NCI-H2171 (cell line): Measurements from ENCODE around the gene FXYD4.
"Not testable (repeated sequence)": the region's sequence is repeated elsewhere in the genome, so short reads cannot be mapped to it uniquely, and the experiment has no call there.

Experiments used
- DNase-seq: peaks from one replicate; lab custom pipeline; 2025; lab: John Stamatoyannopoulos, UW

FXYD4 gene

DNA sequence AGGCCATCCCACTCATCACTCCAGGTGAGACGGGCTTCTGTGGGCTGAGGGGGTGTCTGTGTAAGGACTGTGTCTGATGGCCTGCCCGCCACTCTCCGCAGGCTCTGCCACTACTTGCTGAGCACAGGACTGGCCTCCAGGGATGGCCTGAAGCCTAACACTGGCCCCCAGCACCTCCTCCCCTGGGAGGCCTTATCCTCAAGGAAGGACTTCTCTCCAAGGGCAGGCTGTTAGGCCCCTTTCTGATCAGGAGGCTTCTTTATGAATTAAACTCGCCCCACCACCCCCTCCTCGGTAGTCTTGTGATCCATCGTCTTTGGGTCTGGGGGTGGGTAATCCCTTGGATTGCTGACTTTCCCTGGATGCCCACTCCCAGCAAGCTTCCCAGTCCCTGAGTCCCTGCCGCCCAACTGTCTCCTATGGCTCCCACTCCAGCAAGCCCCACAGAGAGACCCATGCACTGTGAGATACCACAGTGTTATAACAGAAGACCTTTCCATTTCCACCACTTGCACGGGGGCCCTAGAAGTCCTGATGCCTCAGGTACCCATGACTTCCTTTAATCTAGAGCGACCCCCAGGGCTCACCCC lies 4.7 kb downstream of the FXYD4 start:
- DNase-seq, result no peak

DNA sequence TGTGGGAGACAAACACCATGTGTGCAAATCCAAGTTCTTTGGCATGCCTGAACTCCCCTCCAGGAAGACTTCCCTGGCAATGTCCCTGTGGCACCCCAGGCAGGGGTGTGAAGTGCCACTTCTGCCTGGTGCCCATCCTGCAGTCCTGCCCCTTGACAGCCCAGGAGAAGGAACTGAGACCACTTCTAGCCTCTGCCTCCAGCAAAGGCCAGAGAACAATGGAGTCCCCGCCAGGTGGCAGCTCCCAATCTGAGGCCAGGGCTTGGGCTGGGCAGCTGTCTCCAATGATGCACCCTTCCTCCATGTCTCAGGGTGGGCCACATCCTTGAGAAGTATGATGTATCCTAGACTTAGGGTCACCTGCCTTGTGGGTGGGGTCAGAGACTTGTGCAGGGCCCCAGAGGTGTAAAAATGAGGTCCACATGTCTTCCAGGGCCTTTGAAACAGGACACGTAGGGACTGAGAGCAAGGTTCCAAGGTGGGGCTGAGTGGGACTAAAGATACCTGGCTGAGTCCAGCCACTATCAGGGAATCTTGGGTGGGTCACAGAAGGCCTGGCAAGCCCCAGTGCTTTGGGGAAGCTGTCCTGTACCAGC lies 5.5 kb downstream of the FXYD4 start:
- no peak for DNase-seq

DNA sequence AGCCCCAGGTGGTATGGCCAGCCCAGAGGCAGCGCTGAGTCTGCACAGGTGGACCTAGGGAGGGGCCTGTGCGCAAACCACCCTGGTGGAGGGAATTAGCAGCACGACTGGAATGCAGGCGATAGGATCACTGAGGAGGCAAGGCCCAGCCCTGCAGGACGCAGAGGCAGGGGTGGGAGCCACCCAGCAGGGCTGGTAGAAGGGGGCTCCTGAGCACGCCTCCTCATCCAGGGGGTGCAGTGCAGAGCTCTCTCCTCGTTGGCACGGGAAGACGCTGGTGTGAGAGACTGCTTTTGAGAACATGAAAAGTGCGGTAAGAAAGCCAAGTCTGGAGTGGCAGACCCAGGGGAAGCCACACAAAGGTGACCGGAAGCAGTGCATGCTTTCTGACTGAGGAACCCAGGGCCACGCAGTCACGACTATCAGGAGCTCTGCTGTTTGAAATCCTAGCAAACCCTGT lies 6.0 kb downstream of the FXYD4 start:
- DNase-seq, result no peak

GRCh38 chr10:43380610-43381222 lies 9.3 kb downstream of the FXYD4 start:
- DNase-seq, result no peak

DNA sequence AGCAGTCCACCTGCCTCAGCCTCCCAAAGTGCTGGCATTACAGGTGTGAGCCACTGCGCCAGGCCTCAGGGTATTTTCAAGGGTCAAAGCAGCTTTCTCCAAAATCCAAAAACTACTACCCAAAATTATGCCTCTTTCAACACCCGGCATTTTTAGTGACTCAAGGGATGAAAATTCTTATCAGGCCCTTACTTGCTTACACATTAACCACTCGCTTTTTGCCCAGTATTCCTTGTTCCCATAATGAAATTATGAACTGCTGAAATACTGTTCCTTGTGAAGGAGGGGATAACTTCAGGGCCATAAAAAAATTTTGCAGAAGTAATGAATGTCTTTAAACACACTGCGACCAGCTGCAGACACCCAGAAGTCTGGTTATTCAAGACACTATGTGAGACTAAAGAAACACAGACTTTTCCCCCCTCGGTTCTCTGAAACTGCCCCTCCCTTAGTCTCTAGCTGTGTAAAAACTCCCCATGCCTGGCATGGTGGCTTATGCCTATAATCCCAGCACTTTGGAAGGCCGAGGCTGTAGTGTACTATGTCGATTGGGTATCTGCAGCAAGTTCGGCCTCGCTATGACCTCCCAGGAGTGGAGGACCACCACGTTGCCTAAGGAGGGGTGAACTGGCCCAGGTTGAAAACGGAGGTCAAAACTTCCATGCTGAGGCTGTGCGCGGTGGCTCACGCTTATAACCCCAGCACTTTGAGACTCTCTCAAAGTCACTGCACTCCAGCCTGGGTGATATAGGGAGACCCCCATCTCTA lies 12.0 kb downstream of the FXYD4 start:
- no peak for DNase-seq

GRCh38 chr10:43384252-43385221 lies 13.1 kb downstream of the FXYD4 start:
- no peak for DNase-seq

DNA sequence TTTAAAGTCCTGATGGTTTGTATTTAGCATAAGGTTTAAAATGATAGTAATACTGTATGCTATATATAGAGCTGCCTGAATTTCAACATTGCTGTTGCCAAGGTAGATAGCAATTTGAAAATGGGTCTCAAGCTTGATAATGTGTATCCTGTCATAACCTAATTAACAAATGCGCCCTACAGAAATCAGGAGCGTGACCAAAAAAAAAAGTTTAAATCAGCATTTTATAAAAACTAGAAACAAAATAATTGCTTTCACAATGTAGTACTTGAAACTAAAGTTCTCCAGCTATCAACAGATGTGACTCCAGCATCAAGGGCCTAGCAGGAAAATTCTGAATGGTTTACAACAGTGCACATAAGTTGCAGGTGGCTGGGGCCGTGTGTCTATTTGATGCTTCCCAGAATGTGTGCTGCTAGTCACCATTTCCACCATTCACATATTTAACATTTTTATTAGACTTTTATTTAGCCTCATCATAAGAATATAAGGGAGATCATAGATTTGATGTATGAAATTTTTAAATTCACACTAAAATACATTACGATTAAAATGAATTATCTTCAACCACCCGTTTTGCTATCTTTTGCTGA lies 14.1 kb downstream of the FXYD4 start:
- DNase-seq, result no peak

- DNase-seq, result no peak
Measured at GRCh38 chr10:43386549-43386948, 15.1 kb downstream of the FXYD4 start.

DNA sequence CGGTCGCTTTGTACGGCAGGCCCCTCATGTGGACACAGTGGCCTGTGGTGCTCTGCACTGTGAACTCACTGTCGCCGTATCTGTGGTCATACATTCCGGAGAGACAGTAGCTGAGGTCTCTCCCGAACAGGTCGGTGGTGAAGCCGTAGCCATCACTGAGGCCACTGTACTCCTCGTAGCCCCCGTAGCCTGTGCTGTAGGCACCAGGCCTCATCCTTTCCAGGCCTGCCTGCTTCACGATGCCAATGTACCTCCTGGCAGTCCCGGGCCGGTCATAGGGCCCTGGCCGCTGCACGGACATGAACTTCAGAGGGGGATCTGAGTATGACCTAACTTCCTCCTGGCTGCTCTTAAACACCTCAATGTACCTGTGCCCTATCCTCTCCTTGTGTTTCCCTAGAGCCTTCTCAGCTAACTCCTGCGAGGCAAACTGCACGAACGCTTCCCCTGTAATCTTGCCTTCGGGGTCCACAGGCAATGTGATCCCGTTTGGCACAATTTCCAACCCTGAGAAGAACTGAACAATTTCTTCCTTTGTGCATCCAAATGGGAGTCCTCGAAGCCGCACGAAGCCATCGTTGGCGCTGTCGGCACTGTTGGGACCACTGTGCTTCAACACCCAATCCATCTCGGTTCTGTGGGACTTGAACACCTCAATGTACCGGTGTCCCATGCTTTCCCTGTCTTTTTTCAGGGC lies 15.7 kb downstream of the FXYD4 start:
- no peak for DNase-seq

GRCh38 chr10:43387678-43388032 lies 16.2 kb downstream of the FXYD4 start:
- no peak for DNase-seq

GRCh38 chr10:43389867-43390266 lies 18.4 kb downstream of the FXYD4 start:
- DNase-seq, result no peak

- no peak for DNase-seq
Measured at GRCh38 chr10:43390333-43390732, 18.9 kb downstream of the FXYD4 start.

- DNase-seq, result no peak
Measured at GRCh38 chr10:43390759-43391158, 19.3 kb downstream of the FXYD4 start.

DNA sequence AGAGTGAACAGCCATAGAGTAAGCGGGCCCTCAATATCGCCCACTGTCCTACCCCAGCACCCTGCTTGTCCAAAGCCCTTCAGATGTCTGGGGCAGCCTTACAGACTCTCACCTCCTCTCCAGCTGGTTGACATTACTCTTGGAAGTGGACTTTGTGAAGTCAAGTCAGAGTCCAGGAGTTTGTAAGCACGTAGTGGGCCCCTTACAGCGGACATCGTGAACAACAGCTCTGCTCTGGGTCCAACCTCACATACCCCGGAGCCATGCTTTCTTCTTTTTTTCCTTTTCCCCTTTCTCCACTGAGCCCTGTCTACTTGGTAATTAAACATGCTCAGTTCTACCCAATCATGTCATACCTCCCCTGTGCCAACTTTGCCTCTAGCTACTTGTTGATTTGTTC lies 20.1 kb downstream of the FXYD4 start:
- no peak for DNase-seq

GRCh38 chr10:43392748-43393147 lies 21.3 kb downstream of the FXYD4 start:
- no peak for DNase-seq

DNA sequence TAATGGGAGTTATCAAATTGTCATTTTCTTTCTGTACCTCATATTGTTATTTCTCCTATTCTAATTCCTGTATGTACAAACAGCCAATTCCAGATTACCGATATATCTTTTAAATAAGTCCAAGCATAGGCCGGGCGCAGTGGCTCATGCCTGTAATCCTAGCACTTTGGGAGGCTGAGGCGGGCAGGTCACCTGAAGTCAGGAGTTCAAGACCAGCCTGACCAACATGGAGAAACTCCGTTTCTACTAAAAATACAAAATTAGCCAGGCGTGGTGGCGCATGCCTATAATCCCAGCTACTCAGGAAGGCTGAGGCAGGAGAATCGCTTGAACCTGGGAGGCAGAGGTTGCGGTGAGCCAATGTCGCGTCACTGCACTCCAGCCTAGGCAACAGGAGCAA lies 21.8 kb downstream of the FXYD4 start:
- not testable (repeated sequence) for DNase-seq

DNA sequence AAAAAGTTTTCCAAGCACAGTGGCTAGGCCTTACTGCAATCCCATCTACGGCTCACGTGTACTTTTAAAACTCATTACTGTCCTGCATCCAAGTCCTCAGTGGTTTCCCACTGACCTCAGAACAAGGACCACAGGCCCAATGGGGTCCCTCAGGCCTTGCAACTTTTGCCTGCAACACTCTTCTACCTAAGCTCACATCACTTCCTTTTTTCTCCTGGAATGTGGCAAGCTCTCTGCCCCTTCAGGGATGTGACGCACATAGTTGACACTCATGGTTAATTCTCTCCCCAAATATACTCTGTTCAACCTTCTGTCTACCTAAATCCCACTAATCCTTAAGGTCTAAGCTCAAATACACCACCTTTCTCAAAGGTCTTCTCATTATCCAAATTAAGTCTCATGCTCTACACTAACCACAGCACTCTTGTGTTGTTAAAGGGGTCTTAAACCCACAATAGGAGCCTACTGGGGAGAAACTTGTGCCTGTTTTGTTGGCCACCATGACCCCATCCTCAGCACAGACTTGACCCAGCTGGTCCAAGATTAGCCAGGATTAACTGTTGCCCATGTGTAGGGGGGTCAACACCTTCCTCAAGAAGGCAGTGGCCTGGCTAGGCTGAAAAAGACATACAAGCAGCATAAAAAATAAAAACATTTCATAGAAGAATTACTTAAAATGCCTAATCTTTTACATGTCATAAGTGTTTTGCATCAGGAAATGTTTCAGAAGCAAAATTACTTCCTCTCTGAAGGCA lies 22.3 kb downstream of the FXYD4 start:
- DNase-seq, result no peak

- no peak for DNase-seq
Measured at GRCh38 chr10:43394868-43395267, 23.4 kb downstream of the FXYD4 start.

- DNase-seq, result no peak
Measured at GRCh38 chr10:43395571-43396060, 24.2 kb downstream of the FXYD4 start.
